GM23248 (cell line): ENCODE data around the gene RINL.

ENCODE experiments used
- EZH2 ChIP-seq: fragments of 200-600 bp; sonication (generic); IDR thresholded peaks from 2 replicates; pipeline ENCODE4 v1.6.1; 2018; ENCODE audit warnings: antibody characterized with exemption, mild to moderate bottlenecking; ENCODE audit not compliant: insufficient read depth, poor library complexity, severe bottlenecking
- EZH2phosphoT487 ChIP-seq: fragments of 200-600 bp; sonication (generic); IDR thresholded peaks from 2 replicates; pipeline ENCODE4 v1.6.1; 2018; ENCODE audit warnings: antibody characterized with exemption, moderate library complexity, mild to moderate bottlenecking, low read depth; ENCODE audit not compliant: insufficient read depth

DNA sequence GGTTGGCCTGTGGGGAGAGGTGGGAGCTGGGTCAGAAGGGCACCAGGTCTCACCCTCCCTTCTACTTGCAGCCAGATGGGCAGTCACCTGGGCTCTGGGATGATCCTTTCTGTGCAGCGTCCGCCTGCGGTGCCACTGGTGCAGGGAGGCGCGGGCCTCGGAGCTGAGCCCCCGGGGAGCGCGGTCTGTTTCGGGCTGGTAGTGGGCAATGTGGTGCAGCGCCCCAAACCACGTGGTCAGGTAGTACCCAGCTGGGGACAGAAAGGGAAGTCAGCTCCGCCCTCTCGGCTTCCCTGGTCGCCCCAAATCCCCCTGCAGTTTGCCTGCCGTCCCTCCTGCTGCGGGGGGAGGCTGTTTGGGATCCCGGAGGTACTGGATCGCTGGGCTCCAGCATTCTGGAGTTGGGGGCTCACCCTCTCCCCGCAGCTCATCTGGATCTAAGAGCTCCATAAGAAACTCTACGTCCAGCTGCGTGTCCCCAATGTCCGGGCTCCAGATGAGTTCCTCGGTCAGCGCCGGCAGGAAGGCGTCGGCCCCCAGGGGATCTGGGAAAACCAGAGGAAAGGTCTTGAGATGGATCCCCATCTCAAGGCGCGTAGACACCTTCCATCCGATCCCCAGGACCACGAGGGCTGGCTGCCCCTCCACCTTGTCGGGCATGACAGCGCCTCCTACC, 8.8 kb downstream of the RINL start:
- TF ChIP-seq EZH2phosphoT487, result no peak
- no peak for TF ChIP-seq EZH2
